GM19463 (cell line): ENCODE results near the gene IFNG.

ENCODE experiments used
- ATAC-seq: cut with Tn5 transposase; IDR thresholded peaks from one replicate; pipeline ENCODE4 v1.9.1; 2021; ENCODE audit warnings: mild to moderate bottlenecking, moderate library complexity; ENCODE audit not compliant: unreplicated experiment

Gene IFNG

GRCh38 chr12:68169213-68169889 is 9.8 kb upstream of the IFNG start:
- no peak for ATAC-seq

GRCh38 chr12:68166317-68166831 is 6.8 kb upstream of the IFNG start:
- no peak for ATAC-seq

- ATAC-seq, result peak; percentile 60
Measured at GRCh38 chr12:68163560-68164081, 4.1 kb upstream of the IFNG start.

GRCh38 chr12:68162374-68162773 is 2.8 kb upstream of the IFNG start:
- ATAC-seq, result no peak

GRCh38 chr12:68158432-68158831 is 1.1 kb downstream of the IFNG start:
- no peak for ATAC-seq

- no peak for ATAC-seq
Measured at GRCh38 chr12:68157380-68157779, 2.2 kb downstream of the IFNG start.

GRCh38 chr12:68156636-68157035 is 2.9 kb downstream of the IFNG start:
- ATAC-seq, result no peak

- ATAC-seq, result no peak
Measured at GRCh38 chr12:68154779-68155178, 4.8 kb downstream of the IFNG start.

- ATAC-seq, result no peak
Measured at GRCh38 chr12:68148261-68148951, 11.1 kb downstream of the IFNG start.

GRCh38 chr12:68140556-68140955 is 19.0 kb downstream of the IFNG start:
- no peak for ATAC-seq

- ATAC-seq, result no peak
Measured at GRCh38 chr12:68139941-68140340, 19.6 kb downstream of the IFNG start.

- no peak for ATAC-seq
Measured at GRCh38 chr12:68139001-68139400, 20.5 kb downstream of the IFNG start.

GRCh38 chr12:68138480-68138879 is 21.1 kb downstream of the IFNG start:
- ATAC-seq, result no peak

GRCh38 chr12:68137335-68137830 is 22.2 kb downstream of the IFNG start:
- no peak for ATAC-seq

GRCh38 chr12:68135520-68135919 is 24.0 kb downstream of the IFNG start:
- ATAC-seq, result no peak

- ATAC-seq, result no peak
Measured at GRCh38 chr12:68131867-68132414, 27.6 kb downstream of the IFNG start.

GRCh38 chr12:68129979-68130378 is 29.6 kb downstream of the IFNG start:
- no peak for ATAC-seq

GRCh38 chr12:68122236-68122920 is 37.2 kb downstream of the IFNG start:
- ATAC-seq, result no peak

GRCh38 chr12:68121143-68121542 is 38.4 kb downstream of the IFNG start:
- ATAC-seq, result no peak

GRCh38 chr12:68119724-68120211 is 39.8 kb downstream of the IFNG start:
- peak; percentile 88 for ATAC-seq

- ATAC-seq, result peak; percentile 55
Measured at GRCh38 chr12:68119250-68119649, 40.3 kb downstream of the IFNG start.
